HepG2 (cell line): ENCODE data around the gene SPRTN. TPM values are rescaled to one million over a fixed set of nuclear protein-coding genes. Genes with fewer than 3 reads are reported as not detected.

Source experiments
- ATAC-seq: fragments of 200-7000 bp; cut with Tn5 transposase; 3 replicates; pipeline ENCODE4 v1.9.1; 2020; ENCODE audit warnings: mild to moderate bottlenecking, moderate library complexity
- BruUV-seq: library from RNA; stranded (reverse); fragments of 400-500 nt; replicated peaks from 2 replicates; lab custom pipeline; 2021; lab: Mats Ljungman, UMichigan
- CTCF ChIA-PET: fragments of 300-600 bp; formaldehyde crosslinking; extraction: SDS; loops from one replicate; lab custom pipeline; 2021; ENCODE audit warnings: low total read pairs, inconsistent platforms, low intra/inter-chr PET ratio; lab: Yijun Ruan, JAX
- POLR2A ChIA-PET: fragments of 350-600 bp; sonication (Branson Sonifier 250); formaldehyde crosslinking; loops from one replicate; lab custom pipeline; 2020; ENCODE audit warnings: antibody characterized with exemption, inconsistent platforms; lab: Yijun Ruan, JAX
- DNase-seq: peaks from one replicate; pipeline ENCODE4 v3.0.0-alpha.2; 2015; ENCODE audit warnings: low spot score
- FAIRE-seq: peaks from 3 replicates; lab custom pipeline; 2011; peaks lifted over from hg19 to GRCh38; lab: Jason Lieb, UNC
- H2AFZ ChIP-seq: one replicate; pipeline ENCODE4 v1.6.1; 2011; ENCODE audit warnings: low read length, inconsistent platforms
- H3K27ac ChIP-seq: fragments of 300-600 bp; 3 replicates; pipeline ENCODE4 v1.8.0; 2011; ENCODE audit warnings: mixed run types, mild to moderate bottlenecking, mixed read lengths, low read length, inconsistent platforms; ENCODE audit not compliant: insufficient read depth; ENCODE audit errors: extremely low read length
- H3K27me3 ChIP-seq, 2 experiments: fragments of 200-600 bp in 1 of 2; 2 replicates in 1 of 2; 3 replicates in 1 of 2; pipeline versions ENCODE4 v1.6.0 to v1.8.0; 2011; ENCODE audit warnings: low read length in 2 of 2, mild to moderate bottlenecking in 2 of 2, moderate library complexity in 2 of 2, inconsistent platforms in 1 of 2; ENCODE audit not compliant: insufficient read depth in 2 of 2, control insufficient read depth in 1 of 2
- H3K36me3 ChIP-seq, 2 experiments: fragments of 200-600 bp in 1 of 2; replicated peaks in 1 of 2; 2 replicates in 1 of 2; 3 replicates in 1 of 2; pipeline versions ENCODE4 v1.5.1 to v1.8.0; 2011; ENCODE audit warnings: low read length in 2 of 2, inconsistent platforms in 1 of 2; ENCODE audit not compliant: insufficient read depth in 2 of 2, control insufficient read depth in 1 of 2
- H3K4me1 ChIP-seq: 2 replicates; pipeline ENCODE4 v1.5.1; 2012; ENCODE audit warnings: low read length, inconsistent platforms; ENCODE audit not compliant: insufficient read depth
- H3K4me2 ChIP-seq: 2 replicates; pipeline ENCODE4 v1.6.0; 2011; ENCODE audit warnings: low read depth, low read length, inconsistent platforms
- H3K4me3 ChIP-seq, 3 experiments: fragments of 200-600 bp in 1 of 3; sonication (generic), shearing (Covaris generic) in 1 of 3; replicated peaks in 1 of 3; 2 replicates each; pipeline ENCODE4 v1.5.1; 2011 to 2016; ENCODE audit warnings: low read length in 3 of 3, inconsistent platforms in 2 of 3, low read depth in 2 of 3, mild to moderate bottlenecking in 2 of 3, control low read depth in 1 of 3, mixed read lengths in 1 of 3; ENCODE audit not compliant: insufficient read depth in 1 of 3
- H3K79me2 ChIP-seq: one replicate; pipeline ENCODE4 v1.6.1; 2011; ENCODE audit warnings: low read length, inconsistent platforms; ENCODE audit not compliant: insufficient read depth
- H3K9ac ChIP-seq: 2 replicates; pipeline ENCODE4 v1.6.0; 2011; ENCODE audit warnings: mild to moderate bottlenecking, low read depth, low read length, inconsistent platforms; ENCODE audit not compliant: insufficient read depth
- H3K9me3 ChIP-seq: 2 replicates; pipeline ENCODE4 v1.5.1; 2012; ENCODE audit warnings: mild to moderate bottlenecking, low read length
- H4K20me1 ChIP-seq: 2 replicates; pipeline ENCODE4 v1.6.0; 2011; ENCODE audit warnings: inconsistent platforms, mild to moderate bottlenecking, low read length, moderate library complexity; ENCODE audit not compliant: insufficient read depth
- IKZF4 ChIP-seq: sonication (generic); formaldehyde crosslinking; IDR thresholded peaks from 2 replicates; pipeline ENCODE4 v1.5.1; 2020; ENCODE audit warnings: borderline replicate concordance, mild to moderate bottlenecking, low read depth, missing genetic modification reagents; ENCODE audit errors: not compliant biosample characterization
- ISX ChIP-seq: sonication (generic); formaldehyde crosslinking; conservative IDR thresholded peaks from 2 replicates; pipeline ENCODE4 v1.5.0; 2020; ENCODE audit warnings: missing genetic modification reagents
- MAZ ChIP-seq, 2 experiments: sonication (generic) in 1 of 2; formaldehyde crosslinking in 1 of 2; IDR thresholded peaks; 2 replicates each; pipeline versions ENCODE4 v1.5.0 to v1.6.1; 2012 to 2020; ENCODE audit warnings: low read depth in 2 of 2, mild to moderate bottlenecking in 2 of 2, borderline replicate concordance in 1 of 2, improper control_type of control experiment in 1 of 2, low read length in 1 of 2, missing genetic modification reagents in 1 of 2, moderate library complexity in 1 of 2
- NAIF1 ChIP-seq: sonication (generic); formaldehyde crosslinking; IDR thresholded peaks from 2 replicates; pipeline ENCODE4 v1.5.0; 2020; ENCODE audit warnings: mild to moderate bottlenecking, missing genetic modification reagents, borderline replicate concordance
- ZBTB20 ChIP-seq: sonication (generic); formaldehyde crosslinking; IDR thresholded peaks from 2 replicates; pipeline ENCODE4 v1.8.1; 2023; ENCODE audit warnings: missing genetic modification reagents, low read depth, mild to moderate bottlenecking, borderline replicate concordance
- ZNF234 ChIP-seq: sonication (generic); formaldehyde crosslinking; conservative IDR thresholded peaks from 2 replicates; pipeline ENCODE4 v1.5.1; 2020; ENCODE audit warnings: mild to moderate bottlenecking, missing genetic modification reagents
- ZNF292 ChIP-seq: sonication (generic); formaldehyde crosslinking; IDR thresholded peaks from 2 replicates; pipeline ENCODE4 v1.8.1; 2022; ENCODE audit warnings: mild to moderate bottlenecking, low read depth, missing genetic modification reagents, borderline replicate concordance
- ZNF317 ChIP-seq: sonication (generic); formaldehyde crosslinking; IDR thresholded peaks from 2 replicates; pipeline ENCODE4 v1.5.0; 2020; ENCODE audit warnings: mild to moderate bottlenecking, missing genetic modification reagents
- ZNF598 ChIP-seq: sonication (generic); formaldehyde crosslinking; IDR thresholded peaks from 2 replicates; pipeline ENCODE4 v1.5.1; 2020; ENCODE audit warnings: mild to moderate bottlenecking, missing genetic modification reagents, borderline replicate concordance
- ZNF619 ChIP-seq: sonication (generic); formaldehyde crosslinking; IDR thresholded peaks from 2 replicates; pipeline ENCODE4 v1.4.0; 2020; ENCODE audit warnings: mild to moderate bottlenecking, missing genetic modification reagents
- ZNF709 ChIP-seq: sonication (generic); formaldehyde crosslinking; IDR thresholded peaks from 2 replicates; pipeline ENCODE4 v1.5.0; 2020; ENCODE audit warnings: mild to moderate bottlenecking, missing genetic modification reagents
- WGBS: methylation state at CpG from one replicate; pipeline ENCODE4 v1.1.6; 2017; ENCODE audit warnings: low lambda C conversion rate; 5-methylcytosine and 5-hydroxymethylcytosine counted together
- in situ Hi-C: cut with HindIII; loops from 2 replicates; pipeline ENCODE4 v1.10.0; 2017; ENCODE audit warnings: low pct_unique_long_range_greater_than_20kb; ENCODE audit not compliant: extremely low pct_ligation_motif_present
- intact Hi-C: fragments of 100-400 bp; cut with micrococcal nuclease; formaldehyde crosslinking; loops from one replicate; pipeline ENCODE4 v1.10.0; 2022; ENCODE audit not compliant: unreplicated experiment
- polyA plus RNA-seq, 8 experiments: library from polyadenylated mRNA; depleted of rRNA in 3 of 8; stranded (reverse) in 7 of 8; unstranded in 1 of 8; fragments of >200 nt; fragmentation: Illumina TruSeq in 4 of 8; extraction: Trizol in 4 of 8; gene quantifications; 2 replicates each; pipeline versions ENCODE4 v1.2.1 to v1.2.3, GENCODE V29; 2011 to 2016; ENCODE audit warnings: low read depth in 4 of 8, missing spikeins in 1 of 8, mixed read lengths in 1 of 8; ENCODE audit not compliant: insufficient read depth in 1 of 8
- total RNA-seq, 5 experiments: library from RNA; depleted of rRNA; stranded (reverse); fragments of >200 nt; fragmentation: Illumina TruSeq; extraction: Trizol; gene quantifications; 2 replicates each; pipeline ENCODE4 v1.2.3, GENCODE V29; 2016; ENCODE audit warnings: low read depth in 1 of 5
- TF ChIP-seq, protein P1 (sequence below): sonication (generic); formaldehyde crosslinking; IDR thresholded peaks from one replicate; pipeline ENCODE4 v1.5.1; 2020; ENCODE audit warnings: mild to moderate bottlenecking, missing genetic modification reagents; ENCODE audit errors: not compliant biosample characterization
- TF ChIP-seq, protein P2 (sequence below): sonication (generic); formaldehyde crosslinking; IDR thresholded peaks from 2 replicates; pipeline ENCODE4 v1.8.1; 2023; ENCODE audit warnings: mild to moderate bottlenecking, missing genetic modification reagents

The SPRTN gene
- total and polyA plus RNA-seq, 2 of the 13 experiments (the other 11 are each of a cell fraction or from before 2014, with no cell fraction given): 4.2 to 15.2 TPM

- CTCF ChIA-PET: no interaction called here
- H3K4me2 ChIP-seq: no peak overlapping the region
- in situ Hi-C loops (no loop called here), intact Hi-C loops (no loop called here)
- H3K27me3 ChIP-seq: peaks cover 0 to 2% of the 10 kb centered on the region in 2 experiments; a peak in 1 of 5 replicates
- no peak for DNase-seq
- no peaks in the 10 kb centered on the region for H4K20me1 ChIP-seq
- H3K79me2 ChIP-seq: no peaks in the 10 kb centered on the region
- H3K27ac ChIP-seq: no peak overlapping the region
- no peak for FAIRE-seq
- no peak for ATAC-seq
- WGBS: 59% methylated on average over 8 of the region's 8 CpGs
- no peak overlapping the region for H2AFZ ChIP-seq
- POLR2A ChIA-PET: no interaction called here
- peaks cover 14% of the 10 kb centered on the region; the same call in 1 of the 2 replicates for H3K4me1 ChIP-seq
- no peaks in the 10 kb centered on the region for H3K36me3 ChIP-seq
- no peak overlapping the region for H3K4me3 ChIP-seq
- no TSS peak for BruUV-seq
- no peaks in the 10 kb centered on the region for H3K9me3 ChIP-seq
- H3K9ac ChIP-seq: no peak overlapping the region
- TF ChIP-seq MAZ (IDR thresholded peaks at IDR 0.05; ENCODE audit: borderline replicate concordance, low read depth, low read length): no peak
- TF ChIP-seq MAZ (CRISPR knock-in tag; IDR thresholded peaks at IDR 0.05; ENCODE audit: low read depth): no peak
- no peak for TF ChIP-seq ZNF317 (CRISPR knock-in tag)
- TF ChIP-seq, protein P1, sequence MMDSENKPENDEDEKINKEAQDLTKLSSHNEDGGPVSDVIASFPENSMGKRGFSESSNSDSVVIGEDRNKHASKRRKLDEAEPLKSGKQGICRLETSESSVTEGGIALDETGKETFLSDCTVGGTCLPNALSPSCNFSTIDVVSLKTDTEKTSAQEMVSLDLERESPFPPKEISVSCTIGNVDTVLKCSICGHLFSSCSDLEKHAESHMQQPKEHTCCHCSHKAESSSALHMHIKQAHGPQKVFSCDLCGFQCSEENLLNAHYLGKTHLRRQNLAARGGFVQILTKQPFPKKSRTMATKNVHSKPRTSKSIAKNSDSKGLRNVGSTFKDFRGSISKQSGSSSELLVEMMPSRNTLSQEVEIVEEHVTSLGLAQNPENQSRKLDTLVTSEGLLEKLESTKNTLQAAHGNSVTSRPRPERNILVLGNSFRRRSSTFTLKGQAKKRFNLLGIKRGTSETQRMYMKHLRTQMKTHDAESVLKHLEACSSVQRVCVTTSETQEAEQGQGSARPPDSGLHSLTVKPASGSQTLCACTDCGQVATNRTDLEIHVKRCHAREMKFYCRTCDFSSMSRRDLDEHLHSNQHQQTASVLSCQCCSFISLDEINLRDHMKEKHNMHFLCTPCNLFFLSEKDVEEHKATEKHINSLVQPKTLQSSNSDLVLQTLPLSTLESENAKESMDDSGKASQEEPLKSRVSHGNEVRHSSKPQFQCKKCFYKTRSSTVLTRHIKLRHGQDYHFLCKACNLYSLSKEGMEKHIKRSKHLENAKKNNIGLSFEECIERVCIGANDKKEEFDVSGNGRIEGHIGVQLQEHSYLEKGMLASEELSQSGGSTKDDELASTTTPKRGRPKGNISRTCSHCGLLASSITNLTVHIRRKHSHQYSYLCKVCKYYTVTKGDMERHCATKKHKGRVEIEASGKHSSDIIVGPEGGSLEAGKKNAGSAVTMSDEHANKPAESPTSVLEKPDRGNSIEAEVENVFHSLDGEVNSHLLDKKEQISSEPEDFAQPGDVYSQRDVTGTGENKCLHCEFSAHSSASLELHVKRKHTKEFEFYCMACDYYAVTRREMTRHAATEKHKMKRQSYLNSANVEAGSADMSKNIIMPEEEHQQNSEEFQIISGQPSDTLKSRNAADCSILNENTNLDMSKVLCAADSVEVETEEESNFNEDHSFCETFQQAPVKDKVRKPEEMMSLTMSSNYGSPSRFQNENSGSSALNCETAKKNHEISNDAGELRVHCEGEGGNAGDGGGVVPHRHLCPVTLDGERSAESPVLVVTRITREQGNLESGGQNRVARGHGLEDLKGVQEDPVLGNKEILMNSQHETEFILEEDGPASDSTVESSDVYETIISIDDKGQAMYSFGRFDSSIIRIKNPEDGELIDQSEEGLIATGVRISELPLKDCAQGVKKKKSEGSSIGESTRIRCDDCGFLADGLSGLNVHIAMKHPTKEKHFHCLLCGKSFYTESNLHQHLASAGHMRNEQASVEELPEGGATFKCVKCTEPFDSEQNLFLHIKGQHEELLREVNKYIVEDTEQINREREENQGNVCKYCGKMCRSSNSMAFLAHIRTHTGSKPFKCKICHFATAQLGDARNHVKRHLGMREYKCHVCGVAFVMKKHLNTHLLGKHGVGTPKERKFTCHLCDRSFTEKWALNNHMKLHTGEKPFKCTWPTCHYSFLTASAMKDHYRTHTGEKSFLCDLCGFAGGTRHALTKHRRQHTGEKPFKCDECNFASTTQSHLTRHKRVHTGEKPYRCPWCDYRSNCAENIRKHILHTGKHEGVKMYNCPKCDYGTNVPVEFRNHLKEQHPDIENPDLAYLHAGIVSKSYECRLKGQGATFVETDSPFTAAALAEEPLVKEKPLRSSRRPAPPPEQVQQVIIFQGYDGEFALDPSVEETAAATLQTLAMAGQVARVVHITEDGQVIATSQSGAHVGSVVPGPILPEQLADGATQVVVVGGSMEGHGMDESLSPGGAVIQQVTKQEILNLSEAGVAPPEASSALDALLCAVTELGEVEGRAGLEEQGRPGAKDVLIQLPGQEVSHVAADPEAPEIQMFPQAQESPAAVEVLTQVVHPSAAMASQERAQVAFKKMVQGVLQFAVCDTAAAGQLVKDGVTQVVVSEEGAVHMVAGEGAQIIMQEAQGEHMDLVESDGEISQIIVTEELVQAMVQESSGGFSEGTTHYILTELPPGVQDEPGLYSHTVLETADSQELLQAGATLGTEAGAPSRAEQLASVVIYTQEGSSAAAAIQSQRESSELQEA (CRISPR knock-in tag): no peak
- TF ChIP-seq ZNF709 (CRISPR knock-in tag): no peak
- TF ChIP-seq IKZF4 (CRISPR knock-in tag): no peak
- no peak for TF ChIP-seq ZBTB20 (CRISPR knock-in tag)
- TF ChIP-seq NAIF1: no peak
- TF ChIP-seq ZNF292 (CRISPR knock-in tag): no peak
- no peak for TF ChIP-seq ZNF234 (CRISPR knock-in tag)
- no peak for TF ChIP-seq ISX (CRISPR knock-in tag)
- no peak for TF ChIP-seq ZNF619 (CRISPR knock-in tag)
- no peak for TF ChIP-seq ZNF598 (CRISPR knock-in tag)
- TF ChIP-seq, protein P2, sequence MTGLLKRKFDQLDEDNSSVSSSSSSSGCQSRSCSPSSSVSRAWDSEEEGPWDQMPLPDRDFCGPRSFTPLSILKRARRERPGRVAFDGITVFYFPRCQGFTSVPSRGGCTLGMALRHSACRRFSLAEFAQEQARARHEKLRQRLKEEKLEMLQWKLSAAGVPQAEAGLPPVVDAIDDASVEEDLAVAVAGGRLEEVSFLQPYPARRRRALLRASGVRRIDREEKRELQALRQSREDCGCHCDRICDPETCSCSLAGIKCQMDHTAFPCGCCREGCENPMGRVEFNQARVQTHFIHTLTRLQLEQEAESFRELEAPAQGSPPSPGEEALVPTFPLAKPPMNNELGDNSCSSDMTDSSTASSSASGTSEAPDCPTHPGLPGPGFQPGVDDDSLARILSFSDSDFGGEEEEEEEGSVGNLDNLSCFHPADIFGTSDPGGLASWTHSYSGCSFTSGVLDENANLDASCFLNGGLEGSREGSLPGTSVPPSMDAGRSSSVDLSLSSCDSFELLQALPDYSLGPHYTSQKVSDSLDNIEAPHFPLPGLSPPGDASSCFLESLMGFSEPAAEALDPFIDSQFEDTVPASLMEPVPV (CRISPR knock-in tag): no peak
Measured at GRCh38 chr1:231311720-231312431, 26.2 kb upstream of the SPRTN start.
